Ectodermal cell (in vitro differentiated cells): ENCODE data around the gene NHP2.

ENCODE experiments used
- H3K27ac ChIP-seq: 2 replicates; pipeline ENCODE4 v1.7.0; 2013; ENCODE audit warnings: mild to moderate bottlenecking, low read depth, low read length; ENCODE audit not compliant: insufficient read depth, poor library complexity, severe bottlenecking
- H3K27me3 ChIP-seq: 2 replicates; pipeline ENCODE4 v1.7.0; 2013; ENCODE audit warnings: mild to moderate bottlenecking, low read length; ENCODE audit not compliant: insufficient read depth, control insufficient read depth, poor library complexity, severe bottlenecking
- H3K36me3 ChIP-seq: one replicate; pipeline ENCODE4 v1.7.0; 2013; ENCODE audit warnings: low read length; ENCODE audit not compliant: control insufficient read depth, insufficient read depth
- H3K4me1 ChIP-seq: one replicate; pipeline ENCODE4 v1.7.0; 2013; ENCODE audit warnings: low read length; ENCODE audit not compliant: control insufficient read depth, insufficient read depth
- H3K4me3 ChIP-seq: 2 replicates; pipeline ENCODE4 v1.7.0; 2013; ENCODE audit warnings: low read depth, low read length, control low read depth; ENCODE audit not compliant: insufficient read depth
- H3K9me3 ChIP-seq: 2 replicates; pipeline ENCODE4 v1.7.0; 2013; ENCODE audit warnings: mild to moderate bottlenecking, low read length, moderate library complexity; ENCODE audit not compliant: control insufficient read depth
- WGBS, 2 experiments: methylation state at CpG; one replicate each; pipeline ENCODE4 v1.1.7; 2013; ENCODE audit warnings: missing lambda C conversion rate in 2 of 2; 5-methylcytosine and 5-hydroxymethylcytosine counted together

The NHP2 gene

GRCh38 chr5:178123094-178123965 lies 30.4 kb downstream of the NHP2 start:
- WGBS, 2 experiments = 89 to 92% methylated on average over 13 of the region's 13 CpGs
- Histone ChIP-seq H3K36me3 (peaks cover 7% of the 10 kb centered on the region), H3K27me3 (no peaks in the 10 kb centered on the region), H3K9me3 (no peaks in the 10 kb centered on the region), H3K4me1 (peaks cover 44% of the 10 kb centered on the region), H3K4me3 (no peak overlapping the region), H3K27ac (no peak overlapping the region)

DNA sequence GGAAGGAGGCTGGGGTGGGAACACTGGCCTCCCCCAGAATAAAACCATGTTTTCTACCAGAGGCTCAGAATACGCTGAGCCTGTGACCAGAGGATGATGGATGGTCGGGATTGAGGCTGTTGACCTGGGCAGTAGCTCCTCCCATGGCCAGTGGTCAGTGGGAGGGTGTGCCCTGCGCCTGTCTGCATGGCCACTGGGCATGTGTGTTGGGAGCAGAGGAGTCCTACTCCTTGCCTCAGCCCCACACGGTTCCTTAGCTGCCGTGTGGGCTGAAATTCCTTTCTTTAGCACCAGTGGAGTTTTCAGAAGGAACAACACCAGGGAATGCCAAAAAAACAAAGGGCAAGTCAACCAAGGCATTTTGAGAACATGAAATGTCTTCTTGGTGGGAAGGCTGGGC lies 31.3 kb downstream of the NHP2 start:
- Histone ChIP-seq H3K4me1 (peaks cover 52% of the 10 kb centered on the region), H3K4me3 (no peak overlapping the region), H3K36me3 (peaks cover 7% of the 10 kb centered on the region), H3K9me3 (no peaks in the 10 kb centered on the region), H3K27ac (no peak overlapping the region), H3K27me3 (no peaks in the 10 kb centered on the region)
- 72 to 83% methylated on average over 5 of the region's 5 CpGs for WGBS, 2 experiments

GRCh38 chr5:178121391-178122276 lies 32.1 kb downstream of the NHP2 start:
- 96% methylated on average over 38 of the region's 38 CpGs for WGBS, 2 experiments
- Histone ChIP-seq H3K4me3 (no peak overlapping the region), H3K36me3 (peaks cover 7% of the 10 kb centered on the region), H3K4me1 (peaks cover 54% of the 10 kb centered on the region), H3K9me3 (no peaks in the 10 kb centered on the region), H3K27ac (no peak overlapping the region), H3K27me3 (no peaks in the 10 kb centered on the region)

DNA sequence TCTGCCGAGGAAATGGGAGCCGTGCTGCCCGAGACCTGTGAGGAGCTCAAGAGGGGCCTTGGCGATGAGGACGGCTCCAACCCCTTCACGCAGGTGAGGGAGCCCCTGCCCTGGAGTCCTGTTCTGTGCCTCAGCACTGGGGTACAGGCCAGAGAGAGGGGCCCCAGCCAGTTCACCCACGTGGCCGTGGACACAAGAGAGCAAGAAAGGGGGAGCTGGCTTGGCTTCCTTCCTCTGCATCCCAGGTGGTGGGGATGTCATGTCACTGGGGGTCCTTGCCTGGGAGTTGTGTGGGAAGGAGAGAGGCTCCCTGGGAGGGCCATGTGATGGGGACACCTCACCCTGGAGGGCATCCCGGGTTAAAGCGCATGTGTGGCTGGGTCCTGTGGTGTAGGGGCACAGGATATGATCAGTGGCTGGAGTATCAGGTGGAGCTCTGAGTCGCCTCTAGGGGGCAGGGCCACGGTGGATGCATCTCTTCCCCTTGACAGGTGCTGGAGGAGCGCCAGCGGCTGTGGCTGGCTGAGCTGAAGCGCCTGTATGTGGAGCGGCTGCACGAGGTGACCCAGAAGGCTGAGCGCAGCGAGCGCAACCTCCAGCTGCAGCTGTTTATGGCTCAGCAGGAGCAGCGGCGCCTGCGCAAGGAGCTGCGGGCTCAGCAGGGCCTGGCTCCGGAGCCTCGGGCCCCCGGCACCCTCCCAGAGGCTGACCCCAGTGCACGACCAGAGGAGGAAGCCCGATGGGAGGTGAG lies 32.9 kb downstream of the NHP2 start:
- no peaks in the 10 kb centered on the region for H3K27me3 ChIP-seq
- no peak overlapping the region for H3K27ac ChIP-seq
- no peaks in the 10 kb centered on the region for H3K9me3 ChIP-seq
- H3K4me3 ChIP-seq = no peak overlapping the region
- H3K36me3 ChIP-seq = peaks cover 7% of the 10 kb centered on the region
- 85% methylated on average over 29 of the region's 29 CpGs for WGBS, 2 experiments
- peaks cover 52% of the 10 kb centered on the region for H3K4me1 ChIP-seq

GRCh38 chr5:178119915-178120606 lies 33.6 kb downstream of the NHP2 start:
- Histone ChIP-seq H3K4me3 (no peak overlapping the region), H3K27me3 (no peaks in the 10 kb centered on the region), H3K27ac (no peak overlapping the region), H3K36me3 (peaks cover 7% of the 10 kb centered on the region), H3K9me3 (no peaks in the 10 kb centered on the region), H3K4me1 (peaks cover 48% of the 10 kb centered on the region)
- 92 to 93% methylated on average over 27 of the region's 27 CpGs for WGBS, 2 experiments

DNA sequence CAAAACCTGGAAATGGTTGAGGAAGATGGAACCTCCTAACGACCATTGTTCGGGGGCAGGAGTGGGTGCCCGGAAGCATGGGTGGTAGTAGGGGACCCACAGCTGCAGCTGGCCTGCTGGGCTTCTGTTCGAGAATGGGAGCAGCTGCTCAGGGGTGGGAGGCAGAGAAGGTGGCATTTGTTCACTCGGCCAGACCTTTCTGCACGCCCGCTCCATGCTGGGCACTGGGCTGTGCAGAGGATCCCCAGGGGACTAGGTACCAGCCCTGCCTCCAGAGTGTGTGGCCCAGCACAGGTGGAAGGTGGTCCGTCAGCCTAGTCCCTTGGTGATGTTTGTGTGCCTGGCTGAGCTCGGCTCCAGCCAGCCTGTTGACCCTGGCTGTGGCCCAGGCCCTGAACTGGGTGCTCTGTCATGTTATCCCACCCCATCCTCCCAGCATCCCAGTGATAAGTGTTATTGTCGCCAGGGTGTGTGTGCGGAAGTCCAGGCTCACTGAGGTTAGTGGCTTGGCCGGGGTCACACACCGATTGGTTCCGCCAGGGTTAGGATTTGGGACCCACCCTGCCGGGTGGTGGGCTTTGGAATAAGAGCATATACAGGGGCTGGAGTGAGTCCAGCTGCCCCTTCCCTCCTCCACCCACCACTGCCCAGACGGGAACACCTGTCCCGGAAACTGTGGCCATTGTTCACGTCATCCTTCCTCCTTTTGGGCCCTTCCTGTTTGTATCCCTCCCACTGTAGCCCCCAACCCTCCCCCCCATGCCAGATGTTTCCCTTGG lies 35.6 kb downstream of the NHP2 start:
- H3K36me3 ChIP-seq = peaks cover 7% of the 10 kb centered on the region
- H3K9me3 ChIP-seq = no peaks in the 10 kb centered on the region
- H3K27ac ChIP-seq = no peak overlapping the region
- H3K4me1 ChIP-seq = peaks cover 35% of the 10 kb centered on the region
- H3K4me3 ChIP-seq = no peak overlapping the region
- H3K27me3 ChIP-seq = no peaks in the 10 kb centered on the region
- 91 to 92% methylated on average over 18 of the region's 18 CpGs for WGBS, 2 experiments

GRCh38 chr5:178116143-178116885 lies 37.4 kb downstream of the NHP2 start:
- Histone ChIP-seq H3K9me3 (no peaks in the 10 kb centered on the region), H3K4me1 (peaks cover 20% of the 10 kb centered on the region), H3K27me3 (peaks cover 4% of the 10 kb centered on the region), H3K27ac (peak overlapping the region; percentile 95), H3K4me3 (peak overlapping the region; percentile 80), H3K36me3 (no peaks in the 10 kb centered on the region)
- 26% methylated on average over 20 to 22 of the region's 22 CpGs for WGBS, 2 experiments

DNA sequence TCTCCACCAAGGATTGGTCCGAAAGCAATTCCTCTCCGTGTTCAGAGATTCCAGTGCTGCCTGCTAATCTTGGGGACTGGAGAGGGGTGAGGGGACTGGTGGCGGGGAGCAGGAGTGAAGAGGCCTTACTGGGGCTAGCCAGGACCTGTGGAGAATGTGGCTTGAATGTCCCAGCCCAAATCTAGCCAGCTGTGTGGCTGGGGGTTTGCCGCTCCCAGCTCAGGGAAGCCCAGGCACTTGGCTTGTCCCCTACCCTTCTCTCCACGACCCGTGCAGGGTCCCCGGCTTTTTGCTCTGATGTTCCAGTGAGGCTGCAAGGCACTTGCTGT lies 37.9 kb downstream of the NHP2 start:
- Histone ChIP-seq H3K27ac (peak overlapping the region; percentile 95), H3K4me1 (peaks cover 20% of the 10 kb centered on the region), H3K36me3 (no peaks in the 10 kb centered on the region), H3K9me3 (no peaks in the 10 kb centered on the region), H3K27me3 (peaks cover 4% of the 10 kb centered on the region), H3K4me3 (peak overlapping the region; percentile 80)
- WGBS, 2 experiments = 2 to 3% methylated on average over 7 of the region's 7 CpGs
